Inferior parietal cortex (tissue), 1 donor: Measurements from ENCODE around the gene ATG3.
"Not testable (repeated sequence)": the region's sequence is repeated elsewhere in the genome, so short reads cannot be mapped to it uniquely, and the experiment has no call there.

ENCODE experiments used
- DNase-seq: peaks from one replicate; pipeline ENCODE4 v3.0.0-alpha.2; 2016; ENCODE audit errors: extremely low spot score

Gene ATG3

DNA sequence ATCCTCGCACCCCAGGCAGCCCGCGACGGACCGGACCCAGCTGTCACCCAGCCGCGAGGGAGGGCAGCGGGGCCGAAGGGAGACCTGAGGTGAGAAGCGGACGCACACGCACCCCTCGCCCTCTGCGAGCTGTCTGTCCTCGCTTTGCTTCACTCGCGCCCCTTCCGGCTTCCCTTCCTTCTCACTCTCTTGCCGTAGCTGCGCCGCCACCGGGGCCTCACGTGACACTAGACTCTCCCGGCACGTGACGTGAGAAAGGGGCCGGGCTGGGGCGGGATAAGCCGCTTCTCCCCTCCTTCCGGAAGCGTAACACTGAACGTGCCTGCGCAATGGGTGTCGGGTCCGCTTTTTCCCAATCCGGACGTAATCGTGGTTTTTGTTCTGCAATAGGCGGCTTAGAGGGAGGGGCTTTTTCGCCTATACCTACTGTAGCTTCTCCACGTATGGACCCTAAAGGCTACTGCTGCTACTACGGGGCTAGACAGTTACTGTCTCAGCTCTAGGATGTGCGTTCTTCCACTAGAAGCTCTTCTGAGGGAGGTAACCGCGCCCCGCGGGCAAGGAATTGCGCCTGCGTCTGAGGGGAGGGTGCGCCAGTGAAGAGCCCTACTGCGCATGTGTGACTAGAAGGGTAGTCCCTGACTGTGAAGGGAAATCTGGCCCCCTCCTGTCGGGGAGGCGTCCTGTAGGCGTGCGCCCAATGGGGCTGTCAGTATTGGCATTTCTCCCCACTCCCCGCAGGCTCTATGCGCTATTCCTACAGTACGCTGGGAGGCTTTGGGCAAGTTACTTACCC lies at the start of gene ATG3, which contains the start of gene SLC35A5:
TSS of gene ATG3 (minus strand) at position 229 of the 796 bp plus-strand sequence. CDS start 434 bp downstream, outside the sequence.
TSS of gene SLC35A5 (plus strand) at position 312 of the 796 bp plus-strand sequence. CDS start 1,359 bp downstream, outside the sequence.
- peak; percentile 99 for DNase-seq

DNA sequence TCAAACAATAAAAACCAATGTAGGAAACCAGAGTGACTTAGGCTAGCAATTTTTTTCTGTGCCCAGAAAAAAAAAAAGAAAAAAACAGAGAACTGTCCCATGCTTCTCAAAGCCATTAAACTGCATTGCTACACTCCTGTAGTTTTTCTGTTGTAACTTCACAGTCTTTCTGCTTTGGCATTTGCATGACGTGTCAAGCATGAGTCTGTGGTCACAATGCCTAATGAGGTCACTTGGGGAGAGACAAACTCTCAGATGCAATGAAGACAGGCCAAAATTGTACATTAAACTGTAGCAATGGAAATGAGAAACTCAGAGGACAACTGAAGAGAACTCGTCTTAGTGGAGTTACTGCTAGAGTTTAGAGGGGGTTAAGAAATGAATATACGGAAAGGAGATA lies 48.4 kb upstream of the ATG3 start:
- DNase-seq, result no peak

DNA sequence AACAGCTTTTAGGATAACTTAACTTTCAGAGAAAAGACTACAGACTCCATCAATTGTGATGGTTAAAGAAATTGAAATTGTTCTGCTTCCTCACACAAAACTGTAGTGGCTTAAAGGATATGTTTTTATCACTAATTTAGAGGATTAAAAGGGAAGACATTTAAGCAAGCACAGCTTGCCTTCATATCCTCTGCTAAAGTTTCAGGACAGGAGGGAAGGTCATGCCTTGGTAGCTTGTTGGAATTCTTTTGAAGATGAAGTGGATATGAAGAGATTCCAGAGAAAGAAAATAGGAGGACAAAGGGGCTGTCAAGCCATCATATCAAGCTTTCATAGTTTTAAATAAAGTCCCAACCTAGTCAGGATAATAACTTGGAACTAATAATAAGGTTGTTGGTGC lies 46.1 kb upstream of the ATG3 start:
- DNase-seq, result no peak

DNA sequence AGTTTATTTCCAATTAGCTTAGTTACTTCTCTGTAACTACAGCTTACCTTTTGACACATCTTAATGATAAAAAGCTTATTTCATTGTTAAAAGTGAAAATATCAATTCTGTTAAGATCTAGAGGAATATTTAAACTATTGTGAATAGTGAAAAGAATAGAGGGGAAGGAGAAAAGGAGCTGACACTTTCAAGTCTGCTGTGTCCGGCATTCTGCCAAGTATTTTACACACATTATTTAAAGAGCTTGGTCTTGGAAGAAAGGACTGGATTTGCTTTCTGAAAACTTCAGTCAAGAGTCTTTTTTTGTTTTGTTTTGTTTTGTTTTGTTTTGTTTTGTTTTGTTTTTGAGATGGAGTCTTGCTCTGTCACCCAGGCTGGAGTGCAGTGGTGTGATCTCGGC lies 44.3 kb upstream of the ATG3 start:
- no peak for DNase-seq

DNA sequence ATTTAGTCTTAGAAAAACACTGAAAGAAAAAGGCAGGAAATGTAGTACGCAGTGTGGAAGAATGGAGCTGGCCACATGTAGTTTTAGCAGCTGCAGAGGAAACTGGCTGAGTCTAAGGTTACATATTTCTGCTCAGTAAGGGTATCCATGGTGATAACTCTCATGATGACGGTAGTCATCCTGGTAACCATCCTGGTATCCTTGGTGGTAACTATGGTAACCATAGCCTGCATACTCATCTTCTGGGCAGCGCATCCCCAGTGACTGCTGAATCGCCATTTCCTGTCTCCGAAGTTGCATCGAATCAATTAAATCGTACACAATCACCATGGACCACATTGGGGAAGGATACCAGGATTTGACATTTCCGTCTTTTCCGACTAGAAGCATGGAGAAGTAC lies 43.5 kb upstream of the ATG3 start:
- DNase-seq, result peak; percentile 63

DNA sequence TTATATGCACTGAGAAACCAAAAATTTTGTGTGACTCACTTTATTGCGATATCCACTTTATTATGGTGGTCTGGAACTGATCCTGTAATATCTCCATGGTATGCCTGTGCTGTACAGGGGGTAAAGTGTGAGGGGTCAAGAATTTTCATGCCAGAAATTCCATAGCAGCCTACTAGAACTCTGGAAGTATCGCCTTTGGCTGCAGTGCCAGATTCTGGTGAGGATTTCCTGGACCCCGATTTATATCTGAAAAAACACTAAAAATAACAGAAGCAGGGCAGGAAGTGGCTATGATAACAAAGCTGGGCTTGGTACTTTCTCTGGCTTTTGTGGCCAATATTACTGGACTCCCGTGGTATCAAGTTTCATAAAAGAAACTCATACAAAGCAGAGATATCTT lies 42.8 kb upstream of the ATG3 start:
- DNase-seq, result no peak

DNA sequence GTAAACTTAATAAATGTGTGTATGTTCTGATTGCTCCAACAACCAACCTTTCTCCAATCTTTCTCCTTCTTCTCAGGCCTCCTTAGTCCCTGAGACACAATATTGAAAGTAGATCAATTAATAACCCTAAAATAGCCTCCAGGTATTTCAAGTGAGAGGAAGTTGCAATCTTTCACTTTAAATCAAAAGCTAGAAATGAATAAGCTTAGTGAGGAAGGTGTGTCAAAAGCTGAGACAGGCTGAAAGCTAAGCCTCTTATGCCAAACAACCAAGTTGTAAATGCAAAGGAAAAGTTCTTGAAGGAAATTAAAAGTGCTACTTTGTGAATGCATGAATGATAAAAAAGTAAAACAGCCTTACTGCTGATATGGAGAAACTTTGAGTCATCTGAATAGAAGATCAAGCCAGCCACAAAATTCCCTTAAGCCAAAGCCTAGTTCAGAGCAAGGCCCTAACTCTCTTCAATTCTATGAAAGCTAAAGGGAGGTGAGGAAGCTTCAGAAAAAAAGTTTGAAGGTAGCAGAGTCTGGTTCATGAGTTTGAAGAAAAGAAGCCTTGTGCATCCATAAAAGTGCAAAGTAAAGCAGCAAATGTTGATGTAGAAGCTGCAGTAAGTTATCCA lies 40.6 kb upstream of the ATG3 start:
- no peak for DNase-seq

DNA sequence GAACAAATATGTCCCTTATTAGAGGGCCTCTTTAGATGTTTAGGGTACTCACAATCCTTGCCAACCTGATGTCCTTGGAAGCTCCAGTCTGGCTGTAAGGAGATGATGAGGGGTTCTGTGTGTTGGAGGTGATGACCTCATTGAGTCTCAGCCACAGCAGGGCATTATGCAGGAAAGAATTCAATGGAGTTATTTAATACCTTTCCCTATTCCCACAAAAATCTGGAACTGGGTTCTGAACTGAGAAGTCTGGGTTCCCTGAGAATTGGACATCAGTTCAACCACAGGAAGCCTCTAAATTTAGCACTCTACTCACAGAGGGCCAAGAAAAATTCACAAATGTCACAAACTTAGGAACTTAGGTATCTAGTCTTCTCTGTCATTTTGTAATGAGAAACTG lies 37.0 kb upstream of the ATG3 start:
- DNase-seq, result no peak

DNA sequence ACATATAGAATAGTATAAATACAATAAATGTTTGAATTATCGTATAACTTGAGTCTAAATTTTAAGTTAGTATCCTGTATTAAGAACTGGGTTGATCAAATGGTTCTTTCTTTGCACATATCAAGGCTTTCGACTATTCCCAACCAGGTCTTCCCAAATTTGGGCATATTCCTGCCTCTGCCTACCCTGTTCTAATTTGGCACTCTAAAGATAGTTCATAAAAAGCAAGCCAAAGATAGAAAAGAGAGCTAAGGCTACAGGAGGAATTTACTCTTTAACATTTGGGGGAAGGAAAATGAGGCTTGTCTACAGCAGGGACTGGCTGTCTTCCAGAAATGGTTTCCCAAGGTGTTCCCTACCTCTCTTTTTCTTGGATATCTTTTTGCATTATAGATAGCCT lies 36.2 kb upstream of the ATG3 start:
- DNase-seq, result no peak

DNA sequence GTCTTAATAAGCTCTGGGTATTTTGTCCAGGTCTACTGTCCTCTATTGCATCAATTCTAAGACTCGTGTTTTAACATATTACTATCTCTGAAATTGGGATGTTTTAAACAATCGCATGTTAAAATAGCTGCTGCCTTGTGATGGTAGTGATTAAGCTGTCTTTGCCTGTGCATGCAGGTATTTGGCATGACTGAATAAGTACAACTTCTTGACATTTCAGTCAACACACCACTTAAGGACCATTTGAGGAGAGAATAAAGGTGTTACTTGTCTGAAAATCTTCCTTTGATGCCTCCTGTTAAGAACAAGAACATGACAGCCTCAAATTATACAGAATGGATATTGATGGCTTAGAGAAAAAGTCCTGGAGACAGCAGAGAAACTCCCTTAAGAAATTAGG lies 33.1 kb upstream of the ATG3 start:
- DNase-seq, result no peak

DNA sequence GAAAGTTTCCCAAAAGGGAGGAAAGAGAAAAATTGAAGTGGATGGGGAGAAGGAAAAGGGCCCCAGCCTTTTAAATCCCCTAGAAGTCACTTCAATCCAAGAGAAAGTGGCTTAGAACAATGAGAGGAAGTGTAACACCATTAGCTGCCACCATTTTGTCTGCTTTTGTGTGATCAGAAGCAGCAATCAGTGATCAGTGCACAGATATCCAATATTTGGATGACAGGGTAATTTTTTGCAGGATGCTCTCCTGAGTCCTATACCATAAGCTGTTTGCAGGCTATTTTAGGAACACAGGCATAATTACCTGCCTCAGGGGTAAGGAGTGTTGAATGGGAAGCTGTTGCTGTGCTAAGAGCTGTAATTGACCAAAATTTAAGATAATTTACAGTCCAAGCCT lies 31.5 kb upstream of the ATG3 start:
- DNase-seq, result no peak

DNA sequence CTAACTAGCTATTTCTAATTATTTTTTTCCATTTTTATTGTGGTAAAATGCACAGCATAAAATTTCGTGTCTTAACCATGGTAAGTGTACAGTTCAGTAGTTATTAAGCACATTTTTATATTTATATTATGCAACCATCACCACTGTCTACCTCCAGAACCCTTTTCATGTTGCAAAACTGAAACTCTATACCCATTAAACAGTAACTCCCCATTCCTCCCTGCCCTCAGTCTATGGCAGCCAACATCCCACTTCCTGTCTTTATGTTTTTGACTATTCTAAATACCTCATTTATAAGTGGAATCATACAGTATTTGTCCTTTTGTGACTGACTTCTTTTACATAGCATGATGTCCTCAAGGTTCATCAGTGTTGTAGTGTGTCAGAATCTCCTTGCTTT lies 25.6 kb upstream of the ATG3 start:
- no peak for DNase-seq

DNA sequence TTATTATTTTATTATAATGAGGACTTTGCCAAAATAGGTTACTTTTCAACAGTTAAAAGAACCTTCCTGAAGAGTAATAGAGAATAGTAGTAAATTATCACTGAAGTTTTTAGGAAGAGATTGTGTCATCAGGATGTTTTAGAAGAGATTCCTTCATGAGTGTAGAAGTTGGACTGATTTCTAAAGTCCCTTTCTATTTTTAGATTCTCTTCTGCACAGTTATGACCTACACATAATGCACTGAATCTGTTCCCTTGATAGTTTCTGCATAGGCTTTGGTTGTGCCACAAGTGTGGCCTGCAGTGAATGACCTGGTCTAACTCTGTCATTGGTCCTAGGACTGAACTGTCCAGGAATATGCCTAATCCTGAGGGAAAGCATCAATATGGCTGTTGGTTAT lies 24.0 kb upstream of the ATG3 start:
- no peak for DNase-seq

DNA sequence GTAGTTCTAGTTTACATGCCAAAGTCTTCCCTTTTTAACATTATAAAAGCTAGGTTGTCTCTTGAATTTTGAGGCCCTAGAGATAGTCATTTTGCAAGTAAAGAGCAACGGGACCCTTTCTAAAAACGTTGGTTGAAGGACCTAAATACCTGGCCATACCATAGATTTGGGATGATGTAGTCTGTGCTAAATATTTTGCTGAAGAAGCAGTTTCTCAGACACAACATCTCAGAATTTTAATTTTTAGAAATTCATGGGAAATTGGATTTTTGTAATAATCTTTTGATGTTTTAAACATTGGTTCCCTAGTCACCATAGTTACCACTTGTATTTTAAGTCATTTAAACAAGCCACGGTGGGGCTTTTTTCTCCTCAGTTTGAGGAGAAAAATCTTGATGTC lies 21.3 kb upstream of the ATG3 start:
- DNase-seq, result no peak

DNA sequence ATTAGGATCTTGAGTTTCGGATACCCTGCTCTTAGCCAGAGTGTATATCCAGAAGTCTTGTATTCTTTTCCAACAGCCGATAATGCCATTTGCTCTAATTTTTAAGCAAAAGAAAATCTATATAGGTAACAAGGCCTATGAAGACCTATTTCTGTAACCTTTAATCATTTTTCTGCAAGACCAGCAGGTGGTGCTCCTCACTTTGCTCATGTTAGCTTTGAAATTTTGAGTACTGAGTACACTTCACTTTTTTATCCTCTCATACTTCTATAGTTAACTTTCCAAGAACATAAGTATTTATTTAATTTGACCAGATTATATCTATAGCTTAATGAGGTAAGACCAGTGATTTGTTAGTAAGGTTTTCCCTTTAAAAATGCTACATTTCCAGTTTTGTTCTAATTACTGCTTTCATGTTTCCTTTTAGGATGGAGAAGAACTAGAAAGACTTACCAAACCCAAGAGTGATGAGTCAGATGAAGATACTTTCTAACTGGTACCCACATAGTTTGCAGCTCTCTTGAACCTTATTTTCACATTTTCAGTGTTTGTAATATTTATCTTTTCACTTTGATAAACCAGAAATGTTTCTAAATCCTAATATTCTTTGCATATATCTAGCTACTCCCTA lies 20.6 kb upstream of the ATG3 start:
- peak; percentile 53 for DNase-seq

DNA sequence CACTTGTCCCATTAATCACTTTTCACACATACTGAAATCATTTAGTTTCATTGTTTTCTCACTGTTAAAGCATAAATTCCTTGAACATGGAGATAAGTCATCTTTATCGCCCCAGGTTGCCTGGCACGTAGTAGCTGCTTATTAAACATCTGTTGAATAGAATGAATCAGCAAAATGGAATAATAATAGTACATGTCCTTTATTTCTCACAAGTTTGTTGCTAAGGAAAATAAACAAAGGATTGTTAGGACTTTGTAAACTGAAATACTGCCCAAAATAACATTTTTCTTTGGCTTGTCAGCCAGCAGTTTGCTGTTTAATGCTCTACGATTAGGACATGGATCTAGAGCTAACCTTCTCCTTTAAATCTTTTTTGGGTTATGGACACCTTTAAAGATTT lies 17.9 kb upstream of the ATG3 start:
- no peak for DNase-seq

DNA sequence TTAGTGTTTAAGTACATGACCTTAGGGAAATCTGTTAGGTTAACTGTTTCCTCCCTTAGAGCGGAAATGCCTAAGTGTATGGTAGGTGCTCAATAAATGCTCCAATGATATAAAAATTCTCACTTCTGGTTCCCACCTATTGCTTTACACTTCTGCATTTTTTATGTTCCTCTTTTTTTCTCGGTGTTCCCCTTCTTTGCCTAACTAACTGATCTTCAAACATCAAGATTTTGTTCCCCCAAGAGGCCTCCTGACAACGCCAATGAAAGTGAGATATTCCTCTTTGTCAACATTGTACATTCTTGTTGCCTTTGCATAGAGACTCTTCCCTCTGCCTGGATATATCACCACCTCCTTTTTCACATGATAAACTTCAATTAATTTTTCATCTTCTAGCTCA lies 17.5 kb upstream of the ATG3 start:
- DNase-seq, result no peak

DNA sequence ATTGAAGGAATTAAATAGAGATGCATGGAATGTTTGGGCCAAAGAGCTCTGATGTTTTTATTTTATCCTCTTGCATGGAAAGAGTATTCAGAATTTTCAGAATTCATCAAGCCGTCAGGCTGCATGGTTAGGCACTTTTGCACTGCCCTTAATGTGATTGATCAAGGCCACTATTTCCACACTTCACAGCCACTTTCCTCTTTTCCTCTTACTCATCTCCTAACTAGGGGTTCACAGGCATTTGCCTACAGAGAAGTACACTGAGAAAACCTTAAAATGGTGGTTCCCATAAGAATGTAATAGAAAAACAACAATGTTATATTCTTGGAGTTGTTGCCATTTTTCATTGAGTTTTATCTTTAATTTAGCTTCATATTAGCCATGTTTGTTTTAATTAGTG lies 10.9 kb upstream of the ATG3 start:
- no peak for DNase-seq

DNA sequence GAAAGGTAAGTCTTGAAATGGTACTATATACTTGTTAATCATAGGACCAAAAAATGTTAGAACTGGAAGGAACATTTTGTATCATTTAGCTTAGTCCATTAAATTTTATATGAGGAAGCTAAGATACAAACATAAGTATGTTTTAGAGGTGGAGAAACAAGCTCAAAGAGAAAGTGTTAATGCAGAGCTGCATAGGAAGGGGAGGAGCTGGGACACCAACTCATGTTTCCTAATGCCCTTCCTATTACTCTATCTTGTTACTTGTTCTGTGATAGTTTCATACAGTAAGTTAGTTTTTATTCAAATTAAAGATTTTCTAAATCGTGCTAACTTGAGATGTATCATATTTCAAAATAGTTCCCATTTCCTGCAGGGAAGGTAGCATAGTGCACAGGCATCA lies 7.5 kb upstream of the ATG3 start:
- no peak for DNase-seq

DNA sequence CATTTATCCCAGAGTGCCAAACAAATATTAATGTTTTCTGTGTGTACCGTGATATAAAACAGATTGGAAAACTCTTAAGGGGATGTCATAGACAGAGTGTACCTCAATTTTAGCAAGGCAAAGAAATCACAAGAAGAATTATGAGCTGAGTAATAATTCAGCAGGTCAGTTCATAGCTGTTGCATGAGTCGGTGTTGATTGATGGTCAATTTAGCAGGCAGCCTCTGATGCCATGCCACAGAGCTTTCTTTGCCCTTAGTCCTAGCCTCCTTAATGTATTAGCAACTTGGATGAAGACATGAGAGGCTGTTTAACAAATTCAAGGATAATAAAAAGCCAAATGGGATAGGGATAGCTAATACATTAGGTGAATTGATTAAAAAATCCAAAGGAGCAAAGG lies 6.9 kb upstream of the ATG3 start:
- DNase-seq, result no peak

DNA sequence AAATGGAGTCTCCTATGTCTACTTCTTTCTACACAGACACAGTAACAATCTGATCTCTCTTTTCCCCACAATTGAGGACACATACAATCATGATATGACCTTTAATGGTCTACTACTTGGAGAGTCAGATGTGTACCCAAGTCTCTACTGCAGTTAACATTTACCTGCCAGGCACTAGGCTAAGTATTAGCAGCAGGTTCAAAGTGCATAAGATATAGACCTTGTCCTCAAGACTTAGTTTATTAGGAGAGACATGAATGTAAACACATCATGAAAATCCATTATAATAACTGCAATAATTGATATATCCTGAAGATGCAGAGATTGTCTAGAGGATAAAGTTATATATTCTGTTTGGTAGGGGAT lies 3.2 kb upstream of the ATG3 start:
- no peak for DNase-seq

DNA sequence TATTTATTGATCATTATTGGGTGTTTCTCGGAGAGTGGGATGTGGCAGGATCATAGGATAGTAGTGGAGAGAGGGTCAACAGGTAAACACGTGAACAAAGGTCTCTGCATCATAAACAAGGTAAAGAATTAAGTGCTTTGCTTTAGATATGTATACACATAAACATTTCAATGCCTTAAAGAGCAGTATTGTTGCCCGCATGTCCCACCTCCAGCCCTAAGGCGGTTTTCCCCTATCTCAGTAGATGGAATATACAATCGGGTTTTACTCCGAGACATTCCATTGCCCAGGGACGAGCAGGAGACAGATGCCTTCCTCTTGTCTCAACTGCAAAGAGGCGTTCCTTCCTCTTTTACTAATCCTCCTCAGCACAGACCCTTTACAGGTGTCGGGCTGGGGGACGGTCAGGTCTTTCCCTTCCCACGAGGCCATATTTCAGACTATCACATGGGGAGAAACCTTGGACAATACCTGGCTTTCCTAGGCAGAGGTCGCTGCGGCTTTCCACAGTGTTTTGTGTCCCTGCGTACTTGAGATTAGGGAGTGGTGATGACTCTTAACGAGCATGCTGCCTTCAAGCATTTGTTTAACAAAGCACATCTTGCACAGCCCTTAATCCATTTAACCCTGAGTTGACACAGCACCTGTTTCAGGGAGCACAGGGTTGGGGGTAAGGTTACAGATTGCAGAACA lies 2.6 kb upstream of the ATG3 start:
- DNase-seq, result not testable (repeated sequence)

DNA sequence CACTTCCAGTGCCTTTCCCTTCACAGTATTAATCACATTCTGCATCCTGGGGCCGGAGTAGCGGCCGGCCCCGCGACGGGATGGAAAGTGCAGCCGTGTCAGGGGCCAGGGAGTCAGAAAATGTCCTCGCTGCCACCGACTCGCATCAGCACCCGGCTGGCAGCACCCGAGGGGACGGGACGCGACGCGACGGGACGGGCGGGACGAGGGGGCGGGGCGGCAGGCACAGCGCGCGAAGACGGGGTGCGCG lies 353 bp downstream of the ATG3 start:
- DNase-seq, result no peak
